Stimulated activated CD4-positive, alpha-beta T cell treated with anti-CD3 and anti-CD28 coated beads, Interleukin-4, amount 100 ng/mL, for 24 hours (primary cell): Measurements from ENCODE around the gene ZG16B.

Experiments
- DNase-seq: peaks from one replicate; pipeline ENCODE4 v3.0.0-alpha.2; 2020

Gene ZG16B

GRCh38 chr16:2871926-2872325 is 41.8 kb downstream of the ZG16B start:
- DNase-seq: no peak

- no peak for DNase-seq
Measured at GRCh38 chr16:2874032-2874911, 44.2 kb downstream of the ZG16B start.

GRCh38 chr16:2874912-2875362 is 44.8 kb downstream of the ZG16B start:
- DNase-seq: peak; percentile 69

GRCh38 chr16:2879854-2880508 is 49.9 kb downstream of the ZG16B start:
- no peak for DNase-seq
